ENCODE measurements around the gene CADM2. TPM values are rescaled to one million over a fixed set of nuclear protein-coding genes. Genes with fewer than 3 reads are reported as not detected.

Gene CADM2
- total RNA-seq, 1 experiment from 2014 or later, result not detected

GRCh38 chr3:86029590-86029989, 1070.8 kb downstream of the CADM2 start:
- Histone ChIP-seq H3K9ac (ENCODE audit: low read length) (no peak overlapping the region), H3K4me1 (ENCODE audit: control insufficient read depth in 1 of 2, insufficient read depth in 2 of 2, low read length in 2 of 2) (no peaks in the 10 kb centered on the region), H3K79me2 (ENCODE audit: insufficient read depth, low read length) (no peaks in the 10 kb centered on the region), H2AFZ (ENCODE audit: low read depth, low read length, poor library complexity, severe bottlenecking) (no peak overlapping the region), H3K4me2 (ENCODE audit: low read length) (no peak overlapping the region), H4K20me1 (ENCODE audit: insufficient read depth) (no peaks in the 10 kb centered on the region), H3K27me3 (ENCODE audit: insufficient read depth, low read length) (no peaks in the 10 kb centered on the region), H3K9me2 (ENCODE audit: insufficient read depth) (no peaks in the 10 kb centered on the region), H3K9me3 (ENCODE audit: control insufficient read depth in 1 of 2, insufficient read depth in 1 of 2, low read depth in 1 of 2, low read length in 2 of 2) (peaks cover 4 to 5% of the 10 kb centered on the region in 2 experiments; a peak in 2 of 4 replicates), H3K4me3 (replicated peaks in 1 of 2; ENCODE audit: low read depth in 1 of 2, low read length in 2 of 2) (no peak overlapping the region), H3K36me3 (ENCODE audit: control insufficient read depth in 1 of 2, insufficient read depth in 2 of 2, low read length in 2 of 2) (no peaks in the 10 kb centered on the region), H3K27ac (ENCODE audit: low read depth, low read length) (no peak overlapping the region)
- no peak for ATAC-seq
- intact Hi-C loops (cut with micrococcal nuclease), result no loop called here
- ChIA-PET CTCF (no interaction called here), RAD21 (ENCODE audit: low non-redundant PET in 1 of 2, low total read pairs in 2 of 2, uncharacterized antibody in 2 of 2, unreplicated experiment in 2 of 2) (no interaction called here), POLR2A (no interaction called here)
- no peak for TF ChIP-seq SRF (IDR thresholded peaks at IDR 0.05; ENCODE audit: low read depth)
- TF ChIP-seq CEBPB (IDR thresholded peaks at IDR 0.05; ENCODE audit: low read depth), result no peak
- no peak for TF ChIP-seq EZH2 (IDR thresholded peaks at IDR 0.05)
- BruUV-seq (replicated peaks), result no TSS peak
- no peak for DNase-seq (ENCODE audit: low read depth, low spot score)

GRCh38 chr3:86037916-86038315, 1079.1 kb downstream of the CADM2 start:
- no peaks in the 10 kb centered on the region for H3K4me1 ChIP-seq (ENCODE audit: control insufficient read depth in 1 of 2, insufficient read depth in 2 of 2, low read length in 2 of 2)
- ChIA-PET POLR2A (no interaction called here), RAD21 (ENCODE audit: low non-redundant PET in 1 of 2, low total read pairs in 2 of 2, uncharacterized antibody in 2 of 2, unreplicated experiment in 2 of 2) (no interaction called here), CTCF (no interaction called here)
- ATAC-seq (no peak), DNase-seq (ENCODE audit: low read depth, low spot score) (no peak)
- no peak overlapping the region for H2AFZ ChIP-seq (ENCODE audit: low read depth, low read length, poor library complexity, severe bottlenecking)
- intact Hi-C loops (cut with micrococcal nuclease), result no loop called here
- peaks cover 3 to 17% of the 10 kb centered on the region in 2 experiments; a peak in 2 of 4 replicates for H3K9me3 ChIP-seq (ENCODE audit: control insufficient read depth in 1 of 2, insufficient read depth in 1 of 2, low read depth in 1 of 2, low read length in 2 of 2)
- no peak overlapping the region for H3K4me2 ChIP-seq (ENCODE audit: low read length)
- H3K4me3 ChIP-seq (replicated peaks in 1 of 2; ENCODE audit: low read depth in 1 of 2, low read length in 2 of 2), result no peak overlapping the region
- no peaks in the 10 kb centered on the region for H3K36me3 ChIP-seq (ENCODE audit: control insufficient read depth in 1 of 2, insufficient read depth in 2 of 2, low read length in 2 of 2)
- H4K20me1 ChIP-seq (ENCODE audit: insufficient read depth), result no peaks in the 10 kb centered on the region
- BruUV-seq (replicated peaks), result no TSS peak
- H3K79me2 ChIP-seq (ENCODE audit: insufficient read depth, low read length), result no peaks in the 10 kb centered on the region
- no peak overlapping the region for H3K9ac ChIP-seq (ENCODE audit: low read length)
- TF ChIP-seq SRF (IDR thresholded peaks at IDR 0.05; ENCODE audit: low read depth) (no peak), ATF3 (IDR thresholded peaks at IDR 0.05) (no peak), POLR2AphosphoS5 (IDR thresholded peaks at IDR 0.05; ENCODE audit: low read depth, low read length) (no peak)
- no peaks in the 10 kb centered on the region for H3K27me3 ChIP-seq (ENCODE audit: insufficient read depth, low read length)
- H3K27ac ChIP-seq (ENCODE audit: low read depth, low read length), result no peak overlapping the region
- H3K9me2 ChIP-seq (ENCODE audit: insufficient read depth), result no peaks in the 10 kb centered on the region
